Measurements from ENCODE around the gene HIVEP1. TPM values are rescaled to one million over a fixed set of nuclear protein-coding genes. Genes with fewer than 3 reads are reported as not detected.

Gene HIVEP1
- total RNA-seq, 1 experiment from 2014 or later = 24.3 TPM

- no peak for TF ChIP-seq KAT7 (CRISPR knock-in tag; IDR thresholded peaks at IDR 0.05; ENCODE audit: borderline replicate concordance)
- no peak for TF ChIP-seq ZNF232 (CRISPR knock-in tag; IDR thresholded peaks at IDR 0.05)
- no peak for TF ChIP-seq SP1 (CRISPR knock-in tag; conservative IDR thresholded peaks at IDR 0.05)
- no peak for TF ChIP-seq SMAD4 (CRISPR knock-in tag; IDR thresholded peaks at IDR 0.05)
- no peak for TF ChIP-seq TP53 (CRISPR knock-in tag; IDR thresholded peaks at IDR 0.05)
- no peak for TF ChIP-seq FOXP1 (CRISPR knock-in tag; IDR thresholded peaks at IDR 0.05; ENCODE audit: borderline replicate concordance)
- no peak for TF ChIP-seq CTCF (IDR thresholded peaks at IDR 0.05)
- no peak for TF ChIP-seq CBFB (CRISPR knock-in tag; IDR thresholded peaks at IDR 0.05; ENCODE audit: low read depth)
- TF ChIP-seq, protein P1, sequence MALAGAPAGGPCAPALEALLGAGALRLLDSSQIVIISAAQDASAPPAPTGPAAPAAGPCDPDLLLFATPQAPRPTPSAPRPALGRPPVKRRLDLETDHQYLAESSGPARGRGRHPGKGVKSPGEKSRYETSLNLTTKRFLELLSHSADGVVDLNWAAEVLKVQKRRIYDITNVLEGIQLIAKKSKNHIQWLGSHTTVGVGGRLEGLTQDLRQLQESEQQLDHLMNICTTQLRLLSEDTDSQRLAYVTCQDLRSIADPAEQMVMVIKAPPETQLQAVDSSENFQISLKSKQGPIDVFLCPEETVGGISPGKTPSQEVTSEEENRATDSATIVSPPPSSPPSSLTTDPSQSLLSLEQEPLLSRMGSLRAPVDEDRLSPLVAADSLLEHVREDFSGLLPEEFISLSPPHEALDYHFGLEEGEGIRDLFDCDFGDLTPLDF (CRISPR knock-in tag; IDR thresholded peaks at IDR 0.05) = no peak
These were observed 10.2 kb upstream of the HIVEP1 start (continued) for GRCh38 chr6:12001706-12002435.

DNA sequence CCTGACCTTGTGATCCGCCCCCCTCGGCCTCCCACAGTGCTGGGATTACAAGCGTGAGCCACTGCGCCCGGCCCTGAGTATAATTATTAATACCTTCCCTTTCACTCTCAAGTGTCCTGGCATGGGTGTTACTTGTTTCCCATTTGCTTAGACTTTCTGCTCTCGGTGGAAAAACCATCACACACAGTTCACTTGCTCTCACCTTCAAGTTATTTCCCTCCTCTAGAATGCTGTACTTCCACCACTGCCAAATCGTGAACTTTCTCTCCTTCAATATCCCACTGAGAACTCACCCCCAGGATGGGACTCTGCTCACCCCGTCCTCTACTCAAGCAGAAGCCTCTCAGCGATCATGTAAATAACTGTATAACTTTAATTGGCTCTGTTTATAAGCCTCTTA is 4.6 kb upstream of the HIVEP1 start:
- no peak for DNase-seq (ENCODE audit: low spot score)
- Mint-ChIP-seq H3K27ac (no peak overlapping the region), H3K4me1 (peaks cover 27% of the 10 kb centered on the region), H3K4me3 (peak overlapping the region; percentile 88; the same call in 1 of the 2 replicates), H3K36me3 (no peaks in the 10 kb centered on the region), H3K9me3 (no peaks in the 10 kb centered on the region), H3K27me3 (ENCODE audit: low read depth) (no peaks in the 10 kb centered on the region; the same call in 1 of the 2 replicates)
- TF ChIP-seq RELA (CRISPR knock-in tag; IDR thresholded peaks at IDR 0.05; ENCODE audit: borderline replicate concordance) (no peak), JAZF1 (CRISPR knock-in tag; IDR thresholded peaks at IDR 0.05) (no peak), SMAD4 (CRISPR knock-in tag; IDR thresholded peaks at IDR 0.05) (no peak), FOXK1 (CRISPR knock-in tag; IDR thresholded peaks at IDR 0.05) (no peak), ESRRA (CRISPR knock-in tag; IDR thresholded peaks at IDR 0.05; ENCODE audit: borderline replicate concordance) (no peak), ZNF423 (CRISPR knock-in tag; IDR thresholded peaks at IDR 0.05) (no peak), GRHL2 (CRISPR knock-in tag; IDR thresholded peaks at IDR 0.05; ENCODE audit: insufficient replicate concordance, severe bottlenecking) (no peak), ZBTB21 (CRISPR knock-in tag; IDR thresholded peaks at IDR 0.05; ENCODE audit: borderline replicate concordance) (no peak)
- TF ChIP-seq, protein P2, sequence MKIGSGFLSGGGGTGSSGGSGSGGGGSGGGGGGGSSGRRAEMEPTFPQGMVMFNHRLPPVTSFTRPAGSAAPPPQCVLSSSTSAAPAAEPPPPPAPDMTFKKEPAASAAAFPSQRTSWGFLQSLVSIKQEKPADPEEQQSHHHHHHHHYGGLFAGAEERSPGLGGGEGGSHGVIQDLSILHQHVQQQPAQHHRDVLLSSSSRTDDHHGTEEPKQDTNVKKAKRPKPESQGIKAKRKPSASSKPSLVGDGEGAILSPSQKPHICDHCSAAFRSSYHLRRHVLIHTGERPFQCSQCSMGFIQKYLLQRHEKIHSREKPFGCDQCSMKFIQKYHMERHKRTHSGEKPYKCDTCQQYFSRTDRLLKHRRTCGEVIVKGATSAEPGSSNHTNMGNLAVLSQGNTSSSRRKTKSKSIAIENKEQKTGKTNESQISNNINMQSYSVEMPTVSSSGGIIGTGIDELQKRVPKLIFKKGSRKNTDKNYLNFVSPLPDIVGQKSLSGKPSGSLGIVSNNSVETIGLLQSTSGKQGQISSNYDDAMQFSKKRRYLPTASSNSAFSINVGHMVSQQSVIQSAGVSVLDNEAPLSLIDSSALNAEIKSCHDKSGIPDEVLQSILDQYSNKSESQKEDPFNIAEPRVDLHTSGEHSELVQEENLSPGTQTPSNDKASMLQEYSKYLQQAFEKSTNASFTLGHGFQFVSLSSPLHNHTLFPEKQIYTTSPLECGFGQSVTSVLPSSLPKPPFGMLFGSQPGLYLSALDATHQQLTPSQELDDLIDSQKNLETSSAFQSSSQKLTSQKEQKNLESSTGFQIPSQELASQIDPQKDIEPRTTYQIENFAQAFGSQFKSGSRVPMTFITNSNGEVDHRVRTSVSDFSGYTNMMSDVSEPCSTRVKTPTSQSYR (CRISPR knock-in tag; IDR thresholded peaks at IDR 0.05) = no peak
- POLR2A ChIA-PET = no interaction called here
- CTCF ChIA-PET = no interaction called here
- no peak for ATAC-seq

GRCh38 chr6:12007887-12008286 is 4.2 kb upstream of the HIVEP1 start:
- no peaks in the 10 kb centered on the region; the same call in 1 of the 2 replicates for H3K27me3 Mint-ChIP-seq (ENCODE audit: low read depth)
- H3K27ac Mint-ChIP-seq = peak overlapping the region; percentile 91; the same call in 1 of the 2 replicates
- H3K9me3 Mint-ChIP-seq = no peaks in the 10 kb centered on the region
- ATAC-seq (no peak), DNase-seq (ENCODE audit: low spot score) (no peak)
- CTCF ChIA-PET = no interaction called here
- POLR2A ChIA-PET = no interaction called here
- TF ChIP-seq, protein P3, sequence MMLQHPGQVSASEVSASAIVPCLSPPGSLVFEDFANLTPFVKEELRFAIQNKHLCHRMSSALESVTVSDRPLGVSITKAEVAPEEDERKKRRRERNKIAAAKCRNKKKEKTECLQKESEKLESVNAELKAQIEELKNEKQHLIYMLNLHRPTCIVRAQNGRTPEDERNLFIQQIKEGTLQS (CRISPR knock-in tag; conservative IDR thresholded peaks at IDR 0.05) = no peak
- H3K4me1 Mint-ChIP-seq = peaks cover 27% of the 10 kb centered on the region
- H3K36me3 Mint-ChIP-seq = no peaks in the 10 kb centered on the region
- peak overlapping the region; percentile 88 for H3K4me3 Mint-ChIP-seq

Data from WTC11 (cell line).